SK-N-SH treated with all-trans-retinoic acid at 6 μM for 48 hours (cell line): ENCODE results near the gene HCFC1.

Source experiments
- ATAC-seq: fragments of 200-7000 bp; cut with Tn5 transposase; 3 replicates; pipeline ENCODE4 v1.9.1; 2020; ENCODE audit warnings: mild to moderate bottlenecking, moderate library complexity
- ARNTL ChIP-seq: fragments of 450-650 bp; formaldehyde crosslinking; IDR thresholded peaks from 2 replicates; pipeline ENCODE4 v1.5.0; 2020; ENCODE audit warnings: low read depth, mild to moderate bottlenecking, moderate library complexity, borderline replicate concordance
- BACH2 ChIP-seq: fragments of 250-450 bp; sonication (Bioruptor Pico); IDR thresholded peaks from 2 replicates; pipeline ENCODE4 v1.9.0; 2021; ENCODE audit warnings: mild to moderate bottlenecking, borderline replicate concordance
- CSDC2 ChIP-seq: fragments of 250-450 bp; sonication (Bioruptor Pico); IDR thresholded peaks from 2 replicates; pipeline ENCODE4 v1.5.0; 2020; ENCODE audit warnings: mild to moderate bottlenecking, moderate library complexity
- GLIS3 ChIP-seq: fragments of 250-450 bp; sonication (Bioruptor Pico); IDR thresholded peaks from 2 replicates; pipeline ENCODE4 v1.5.0; 2020; ENCODE audit warnings: mild to moderate bottlenecking, moderate library complexity
- ISL1 ChIP-seq: fragments of 250-450 bp; sonication (Bioruptor Pico); IDR thresholded peaks from 2 replicates; pipeline ENCODE4 v2.1.2; 2022; ENCODE audit warnings: mild to moderate bottlenecking, moderate library complexity
- OSR1 ChIP-seq: fragments of 250-450 bp; sonication (Bioruptor Pico); IDR thresholded peaks from 2 replicates; pipeline ENCODE4 v1.8.0; 2022; ENCODE audit warnings: moderate library complexity, mild to moderate bottlenecking, inconsistent platforms
- PPARA ChIP-seq: fragments of 250-450 bp; sonication (Bioruptor Pico); IDR thresholded peaks from 2 replicates; pipeline ENCODE4 v1.5.0; 2020; ENCODE audit warnings: mild to moderate bottlenecking, borderline replicate concordance
- RARB ChIP-seq: fragments of 250-450 bp; sonication (Bioruptor Pico); IDR thresholded peaks from 2 replicates; pipeline ENCODE4 v1.8.0; 2021; ENCODE audit warnings: mild to moderate bottlenecking, moderate library complexity
- SNAI2 ChIP-seq: fragments of 250-450 bp; sonication (Bioruptor Pico); IDR thresholded peaks from 2 replicates; pipeline ENCODE4 v1.5.0; 2020; ENCODE audit warnings: mild to moderate bottlenecking, moderate library complexity
- TCF4 ChIP-seq: fragments of 250-450 bp; sonication (Bioruptor Pico); IDR thresholded peaks from 2 replicates; pipeline ENCODE4 v1.8.0; 2021; ENCODE audit warnings: mild to moderate bottlenecking, moderate library complexity, borderline replicate concordance
- TOX ChIP-seq: fragments of 250-450 bp; sonication (Bioruptor Pico); IDR thresholded peaks from 2 replicates; pipeline ENCODE4 v1.8.0; 2021; ENCODE audit warnings: mild to moderate bottlenecking, moderate library complexity, borderline replicate concordance
- ZC3H10 ChIP-seq: fragments of 250-450 bp; sonication (Bioruptor Pico); IDR thresholded peaks from 2 replicates; pipeline ENCODE4 v1.5.1; 2021; ENCODE audit warnings: mild to moderate bottlenecking, moderate library complexity
- ZFP3 ChIP-seq: fragments of 250-450 bp; sonication (Bioruptor Pico); IDR thresholded peaks from 2 replicates; pipeline ENCODE4 v1.5.0; 2020; ENCODE audit warnings: mild to moderate bottlenecking, moderate library complexity
- ZFP30 ChIP-seq: fragments of 450-650 bp; formaldehyde crosslinking; IDR thresholded peaks from 2 replicates; pipeline ENCODE4 v1.5.0; 2022; ENCODE audit warnings: mild to moderate bottlenecking, moderate library complexity
- ZNF565 ChIP-seq: fragments of 450-650 bp; formaldehyde crosslinking; conservative IDR thresholded peaks from 2 replicates; pipeline ENCODE4 v1.5.0; 2020; ENCODE audit warnings: low read depth, mild to moderate bottlenecking, moderate library complexity
- ZNF70 ChIP-seq: fragments of 450-650 bp; formaldehyde crosslinking; IDR thresholded peaks from 2 replicates; pipeline ENCODE4 v1.5.0; 2020; ENCODE audit warnings: mild to moderate bottlenecking, moderate library complexity
- ZNF8 ChIP-seq: fragments of 450-650 bp; formaldehyde crosslinking; IDR thresholded peaks from 2 replicates; pipeline ENCODE4 v1.5.0; 2020; ENCODE audit warnings: mild to moderate bottlenecking, moderate library complexity
- TF ChIP-seq, protein P1 (sequence below): fragments of 250-450 bp; sonication (Bioruptor Pico); IDR thresholded peaks from 2 replicates; pipeline ENCODE4 v1.5.0; 2020; ENCODE audit warnings: mild to moderate bottlenecking, moderate library complexity
- TF ChIP-seq, protein P2 (sequence below): fragments of 250-450 bp; sonication (Bioruptor Pico); IDR thresholded peaks from 2 replicates; pipeline ENCODE4 v1.5.1; 2020; ENCODE audit warnings: low read depth, mild to moderate bottlenecking, moderate library complexity
- TF ChIP-seq, protein P3 (sequence below): fragments of 250-450 bp; sonication (Bioruptor Pico); IDR thresholded peaks from 2 replicates; pipeline ENCODE4 v1.8.0; 2020; ENCODE audit warnings: mild to moderate bottlenecking, moderate library complexity, borderline replicate concordance
- TF ChIP-seq, protein P4 (sequence below): fragments of 250-450 bp; sonication (Bioruptor Pico); IDR thresholded peaks from 2 replicates; pipeline ENCODE4 v1.8.0; 2021; ENCODE audit warnings: low read depth, mild to moderate bottlenecking, moderate library complexity, borderline replicate concordance
- TF ChIP-seq, protein P5 (sequence below): fragments of 250-450 bp; sonication (Bioruptor Pico); IDR thresholded peaks from 2 replicates; pipeline ENCODE4 v1.5.1; 2021; ENCODE audit warnings: mild to moderate bottlenecking, moderate library complexity

HCFC1 gene

DNA sequence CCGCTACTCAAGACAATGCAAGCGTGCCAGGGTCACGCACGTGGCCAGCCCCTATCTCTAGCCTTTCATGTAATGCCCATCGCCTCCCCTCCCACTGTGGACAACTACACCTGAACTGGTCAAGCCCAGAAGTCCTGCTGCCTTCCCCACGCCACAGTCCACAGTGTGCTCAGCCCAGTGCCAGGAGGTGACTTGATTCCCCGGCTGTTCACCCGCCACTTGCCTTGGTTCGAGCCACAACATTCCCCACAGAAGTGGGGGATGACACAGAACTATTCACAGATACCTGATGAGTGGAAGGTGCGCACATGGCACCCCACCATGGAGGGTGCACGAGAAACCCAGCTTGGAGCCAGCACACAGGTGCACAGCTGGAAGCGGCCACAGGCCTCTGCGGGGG is 52.3 kb downstream of the HCFC1 start:
- TF ChIP-seq ZNF565 (CRISPR knock-in tag) (no peak), ZFP30 (CRISPR knock-in tag) (no peak), ARNTL (CRISPR knock-in tag) (no peak), ZC3H10 (no peak), ZNF8 (CRISPR knock-in tag) (no peak), ZFP3 (no peak), OSR1 (CRISPR knock-in tag) (no peak), CSDC2 (no peak), BACH2 (CRISPR knock-in tag) (no peak), ZNF70 (CRISPR knock-in tag) (no peak), TOX (no peak), SNAI2 (CRISPR knock-in tag) (no peak), TCF4 (CRISPR knock-in tag) (no peak), ISL1 (CRISPR knock-in tag) (no peak), RARB (CRISPR knock-in tag) (no peak)
- TF ChIP-seq, protein P1, sequence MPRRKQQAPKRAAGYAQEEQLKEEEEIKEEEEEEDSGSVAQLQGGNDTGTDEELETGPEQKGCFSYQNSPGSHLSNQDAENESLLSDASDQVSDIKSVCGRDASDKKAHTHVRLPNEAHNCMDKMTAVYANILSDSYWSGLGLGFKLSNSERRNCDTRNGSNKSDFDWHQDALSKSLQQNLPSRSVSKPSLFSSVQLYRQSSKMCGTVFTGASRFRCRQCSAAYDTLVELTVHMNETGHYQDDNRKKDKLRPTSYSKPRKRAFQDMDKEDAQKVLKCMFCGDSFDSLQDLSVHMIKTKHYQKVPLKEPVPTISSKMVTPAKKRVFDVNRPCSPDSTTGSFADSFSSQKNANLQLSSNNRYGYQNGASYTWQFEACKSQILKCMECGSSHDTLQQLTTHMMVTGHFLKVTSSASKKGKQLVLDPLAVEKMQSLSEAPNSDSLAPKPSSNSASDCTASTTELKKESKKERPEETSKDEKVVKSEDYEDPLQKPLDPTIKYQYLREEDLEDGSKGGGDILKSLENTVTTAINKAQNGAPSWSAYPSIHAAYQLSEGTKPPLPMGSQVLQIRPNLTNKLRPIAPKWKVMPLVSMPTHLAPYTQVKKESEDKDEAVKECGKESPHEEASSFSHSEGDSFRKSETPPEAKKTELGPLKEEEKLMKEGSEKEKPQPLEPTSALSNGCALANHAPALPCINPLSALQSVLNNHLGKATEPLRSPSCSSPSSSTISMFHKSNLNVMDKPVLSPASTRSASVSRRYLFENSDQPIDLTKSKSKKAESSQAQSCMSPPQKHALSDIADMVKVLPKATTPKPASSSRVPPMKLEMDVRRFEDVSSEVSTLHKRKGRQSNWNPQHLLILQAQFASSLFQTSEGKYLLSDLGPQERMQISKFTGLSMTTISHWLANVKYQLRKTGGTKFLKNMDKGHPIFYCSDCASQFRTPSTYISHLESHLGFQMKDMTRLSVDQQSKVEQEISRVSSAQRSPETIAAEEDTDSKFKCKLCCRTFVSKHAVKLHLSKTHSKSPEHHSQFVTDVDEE (CRISPR knock-in tag): no peak
- TF ChIP-seq, protein P2, sequence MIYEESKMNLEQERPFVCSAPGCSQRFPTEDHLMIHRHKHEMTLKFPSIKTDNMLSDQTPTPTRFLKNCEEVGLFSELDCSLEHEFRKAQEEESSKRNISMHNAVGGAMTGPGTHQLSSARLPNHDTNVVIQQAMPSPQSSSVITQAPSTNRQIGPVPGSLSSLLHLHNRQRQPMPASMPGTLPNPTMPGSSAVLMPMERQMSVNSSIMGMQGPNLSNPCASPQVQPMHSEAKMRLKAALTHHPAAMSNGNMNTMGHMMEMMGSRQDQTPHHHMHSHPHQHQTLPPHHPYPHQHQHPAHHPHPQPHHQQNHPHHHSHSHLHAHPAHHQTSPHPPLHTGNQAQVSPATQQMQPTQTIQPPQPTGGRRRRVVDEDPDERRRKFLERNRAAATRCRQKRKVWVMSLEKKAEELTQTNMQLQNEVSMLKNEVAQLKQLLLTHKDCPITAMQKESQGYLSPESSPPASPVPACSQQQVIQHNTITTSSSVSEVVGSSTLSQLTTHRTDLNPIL (CRISPR knock-in tag): no peak
- TF ChIP-seq, protein P3, sequence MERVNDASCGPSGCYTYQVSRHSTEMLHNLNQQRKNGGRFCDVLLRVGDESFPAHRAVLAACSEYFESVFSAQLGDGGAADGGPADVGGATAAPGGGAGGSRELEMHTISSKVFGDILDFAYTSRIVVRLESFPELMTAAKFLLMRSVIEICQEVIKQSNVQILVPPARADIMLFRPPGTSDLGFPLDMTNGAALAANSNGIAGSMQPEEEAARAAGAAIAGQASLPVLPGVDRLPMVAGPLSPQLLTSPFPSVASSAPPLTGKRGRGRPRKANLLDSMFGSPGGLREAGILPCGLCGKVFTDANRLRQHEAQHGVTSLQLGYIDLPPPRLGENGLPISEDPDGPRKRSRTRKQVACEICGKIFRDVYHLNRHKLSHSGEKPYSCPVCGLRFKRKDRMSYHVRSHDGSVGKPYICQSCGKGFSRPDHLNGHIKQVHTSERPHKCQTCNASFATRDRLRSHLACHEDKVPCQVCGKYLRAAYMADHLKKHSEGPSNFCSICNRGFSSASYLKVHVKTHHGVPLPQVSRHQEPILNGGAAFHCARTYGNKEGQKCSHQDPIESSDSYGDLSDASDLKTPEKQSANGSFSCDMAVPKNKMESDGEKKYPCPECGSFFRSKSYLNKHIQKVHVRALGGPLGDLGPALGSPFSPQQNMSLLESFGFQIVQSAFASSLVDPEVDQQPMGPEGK (CRISPR knock-in tag): no peak
- TF ChIP-seq, protein P4, sequence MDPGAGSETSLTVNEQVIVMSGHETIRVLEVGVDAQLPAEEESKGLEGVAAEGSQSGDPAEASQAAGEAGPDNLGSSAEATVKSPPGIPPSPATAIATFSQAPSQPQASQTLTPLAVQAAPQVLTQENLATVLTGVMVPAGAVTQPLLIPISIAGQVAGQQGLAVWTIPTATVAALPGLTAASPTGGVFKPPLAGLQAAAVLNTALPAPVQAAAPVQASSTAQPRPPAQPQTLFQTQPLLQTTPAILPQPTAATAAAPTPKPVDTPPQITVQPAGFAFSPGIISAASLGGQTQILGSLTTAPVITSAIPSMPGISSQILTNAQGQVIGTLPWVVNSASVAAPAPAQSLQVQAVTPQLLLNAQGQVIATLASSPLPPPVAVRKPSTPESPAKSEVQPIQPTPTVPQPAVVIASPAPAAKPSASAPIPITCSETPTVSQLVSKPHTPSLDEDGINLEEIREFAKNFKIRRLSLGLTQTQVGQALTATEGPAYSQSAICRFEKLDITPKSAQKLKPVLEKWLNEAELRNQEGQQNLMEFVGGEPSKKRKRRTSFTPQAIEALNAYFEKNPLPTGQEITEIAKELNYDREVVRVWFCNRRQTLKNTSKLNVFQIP (CRISPR knock-in tag): no peak
- TF ChIP-seq, protein P5, sequence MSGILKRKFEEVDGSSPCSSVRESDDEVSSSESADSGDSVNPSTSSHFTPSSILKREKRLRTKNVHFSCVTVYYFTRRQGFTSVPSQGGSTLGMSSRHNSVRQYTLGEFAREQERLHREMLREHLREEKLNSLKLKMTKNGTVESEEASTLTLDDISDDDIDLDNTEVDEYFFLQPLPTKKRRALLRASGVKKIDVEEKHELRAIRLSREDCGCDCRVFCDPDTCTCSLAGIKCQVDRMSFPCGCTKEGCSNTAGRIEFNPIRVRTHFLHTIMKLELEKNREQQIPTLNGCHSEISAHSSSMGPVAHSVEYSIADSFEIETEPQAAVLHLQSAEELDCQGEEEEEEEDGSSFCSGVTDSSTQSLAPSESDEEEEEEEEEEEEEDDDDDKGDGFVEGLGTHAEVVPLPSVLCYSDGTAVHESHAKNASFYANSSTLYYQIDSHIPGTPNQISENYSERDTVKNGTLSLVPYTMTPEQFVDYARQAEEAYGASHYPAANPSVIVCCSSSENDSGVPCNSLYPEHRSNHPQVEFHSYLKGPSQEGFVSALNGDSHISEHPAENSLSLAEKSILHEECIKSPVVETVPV (CRISPR knock-in tag): no peak
- no peak for ATAC-seq

DNA sequence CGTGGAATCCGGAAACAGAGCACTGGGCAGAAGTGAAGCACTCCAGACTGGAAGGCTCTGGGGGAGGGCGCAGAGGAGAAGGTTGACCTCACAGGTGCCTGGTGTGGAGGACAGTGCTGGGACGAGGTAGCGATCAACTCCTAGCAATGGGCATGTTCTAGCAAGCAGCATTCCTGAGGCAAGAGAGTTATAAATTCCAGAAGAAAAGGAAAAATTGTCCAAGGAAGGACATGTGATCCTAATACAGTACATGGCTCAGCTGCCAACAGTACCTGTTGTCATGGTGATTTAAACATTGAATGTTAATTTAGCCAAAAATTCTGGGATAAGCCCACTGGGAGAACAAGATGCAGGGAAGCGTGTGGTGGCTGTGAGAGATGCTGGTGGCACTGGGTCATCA is 53.7 kb downstream of the HCFC1 start:
- no peak for ATAC-seq
- no peak for TF ChIP-seq TCF4 (CRISPR knock-in tag)
- TF ChIP-seq, protein P4 (CRISPR knock-in tag): no peak
- TF ChIP-seq TOX: no peak
- TF ChIP-seq ISL1 (CRISPR knock-in tag): no peak
- TF ChIP-seq GLIS3 (CRISPR knock-in tag): no peak
- TF ChIP-seq, protein P2 (CRISPR knock-in tag): no peak
- no peak for TF ChIP-seq ZFP30 (CRISPR knock-in tag)
- TF ChIP-seq, protein P1 (CRISPR knock-in tag): no peak
- TF ChIP-seq ZFP3: no peak
- TF ChIP-seq OSR1 (CRISPR knock-in tag): no peak
- TF ChIP-seq ARNTL (CRISPR knock-in tag): no peak
- TF ChIP-seq BACH2 (CRISPR knock-in tag): no peak
- no peak for TF ChIP-seq ZNF8 (CRISPR knock-in tag)
- no peak for TF ChIP-seq CSDC2
- no peak for TF ChIP-seq SNAI2 (CRISPR knock-in tag)
- TF ChIP-seq PPARA (CRISPR knock-in tag): no peak
- no peak for TF ChIP-seq ZC3H10
